Measurements from ENCODE around the gene GHR.

Gene GHR

GRCh38 chr5:42423285-42424165 is at the start of gene GHR (continued):
- TF ChIP-seq ZNF660 (tag by site-specific recombination; IDR thresholded peaks at IDR 0.05) (peak; percentile 73), MZF1 (tag by site-specific recombination; IDR thresholded peaks at IDR 0.05; ENCODE audit: borderline replicate concordance) (no peak), WT1 (tag by site-specific recombination; IDR thresholded peaks at IDR 0.05) (peak; percentile 82), ZNF2 (tag by site-specific recombination; IDR thresholded peaks at IDR 0.05) (peak; percentile 97), ZXDB (tag by site-specific recombination; IDR thresholded peaks at IDR 0.05) (no peak), ZNF394 (tag by site-specific recombination; IDR thresholded peaks at IDR 0.05; ENCODE audit: borderline replicate concordance) (peak; percentile 46; the same call in 1 of the 2 replicates), CTCF (tag by site-specific recombination; IDR thresholded peaks at IDR 0.05) (peak; percentile 85), ZNF335 (tag by site-specific recombination; conservative IDR thresholded peaks at IDR 0.05) (peak; percentile 99), ZNF48 (tag by site-specific recombination; IDR thresholded peaks at IDR 0.05) (no peak), ZNF24 (tag by site-specific recombination; IDR thresholded peaks at IDR 0.05) (0 out of 2 replicates have a peak, but pooled peaks have one; percentile 75), ZBTB49 (tag by site-specific recombination; IDR thresholded peaks at IDR 0.05; ENCODE audit: low read depth) (no peak), ZBTB11 (tag by site-specific recombination; conservative IDR thresholded peaks at IDR 0.05; ENCODE audit: low read depth) (0 out of 2 replicates have a peak, but pooled peaks have one; percentile 21), TSHZ1 (tag by site-specific recombination; IDR thresholded peaks at IDR 0.05; ENCODE audit: borderline replicate concordance) (no peak), ZBTB8A (tag by site-specific recombination; IDR thresholded peaks at IDR 0.05) (peak; percentile 48; the same call in 1 of the 2 replicates), KLF8 (tag by site-specific recombination; IDR thresholded peaks at IDR 0.05) (peak; percentile 64), GLIS1 (tag by site-specific recombination; IDR thresholded peaks at IDR 0.05) (no peak), ZNF792 (tag by site-specific recombination; IDR thresholded peaks at IDR 0.05) (no peak), ZNF76 (tag by site-specific recombination; IDR thresholded peaks at IDR 0.05; ENCODE audit: borderline replicate concordance, low read depth) (peak; percentile 72; the same call in 1 of the 2 replicates), BCL6B (tag by site-specific recombination; IDR thresholded peaks at IDR 0.05) (peak; percentile 29; the same call in 1 of the 2 replicates), ZNF155 (tag by site-specific recombination; IDR thresholded peaks at IDR 0.05) (no peak), TRIM28 (IDR thresholded peaks at IDR 0.05; ENCODE audit: borderline replicate concordance, low read length) (peak; percentile 22; the same call in 1 of the 2 replicates), ZBTB10 (tag by site-specific recombination; IDR thresholded peaks at IDR 0.05) (peak; percentile 62; the same call in 1 of the 2 replicates)
